NCI-H1436 treated with DMSO at 0.1 percent for 48 hours (cell line): ENCODE data around the gene SLC39A2.
"Not testable (repeated sequence)": the region's sequence is repeated elsewhere in the genome, so short reads cannot be mapped to it uniquely, and the experiment has no call there.

Experiments used
- DNase-seq: peaks from one replicate; lab custom pipeline; 2025; lab: John Stamatoyannopoulos, UW

The SLC39A2 gene

GRCh38 chr14:20997115-20997514 is 2.0 kb upstream of the SLC39A2 start:
- no peak for DNase-seq

- no peak for DNase-seq
Measured at GRCh38 chr14:20997564-20997963, 1.5 kb upstream of the SLC39A2 start.

- no peak for DNase-seq
Measured at GRCh38 chr14:20998139-20998538, 954 bp upstream of the SLC39A2 start.

- no peak for DNase-seq
Measured at GRCh38 chr14:20999591-20999990, 498 bp downstream of the SLC39A2 start.

GRCh38 chr14:21001218-21001617 is 2.1 kb downstream of the SLC39A2 start:
- no peak for DNase-seq

GRCh38 chr14:21003788-21004346 is 4.8 kb downstream of the SLC39A2 start:
- no peak for DNase-seq

GRCh38 chr14:21009721-21010120 is 10.6 kb downstream of the SLC39A2 start:
- not testable (repeated sequence) for DNase-seq

GRCh38 chr14:21011136-21011535 is 12.0 kb downstream of the SLC39A2 start:
- DNase-seq = no peak

- DNase-seq = no peak
Measured at GRCh38 chr14:21014761-21015190, 15.7 kb downstream of the SLC39A2 start.

GRCh38 chr14:21015312-21015711 is 16.2 kb downstream of the SLC39A2 start:
- DNase-seq = no peak

- DNase-seq = no peak
Measured at GRCh38 chr14:21016413-21017190, 17.5 kb downstream of the SLC39A2 start.

- DNase-seq = no peak
Measured at GRCh38 chr14:21017528-21018245, 18.6 kb downstream of the SLC39A2 start.

GRCh38 chr14:21018286-21018685 is 19.2 kb downstream of the SLC39A2 start:
- no peak for DNase-seq

- no peak for DNase-seq
Measured at GRCh38 chr14:21018781-21019180, 19.7 kb downstream of the SLC39A2 start.

- DNase-seq = no peak
Measured at GRCh38 chr14:21019366-21019765, 20.3 kb downstream of the SLC39A2 start.

- DNase-seq = no peak
Measured at GRCh38 chr14:21020977-21021545, 22.0 kb downstream of the SLC39A2 start.

- DNase-seq = no peak
Measured at GRCh38 chr14:21022686-21023085, 23.6 kb downstream of the SLC39A2 start.

GRCh38 chr14:21023174-21023573 is 24.1 kb downstream of the SLC39A2 start:
- DNase-seq = no peak

GRCh38 chr14:21023817-21024584 is 24.9 kb downstream of the SLC39A2 start:
- DNase-seq = no peak

- DNase-seq = no peak
Measured at GRCh38 chr14:21024585-21025370, 25.7 kb downstream of the SLC39A2 start, which contains the start of gene NDRG2. Gene NDRG2, minus strand, starts transcription at chr14:21025061. Its CDS starts 1,746 bp downstream, at chr14:21023315.
